Keratinocyte (primary cell): ENCODE results near the gene YPEL1.

Experiments used
- EZH2 ChIP-seq: IDR thresholded peaks from one replicate; pipeline ENCODE4 v1.6.1; 2012; ENCODE audit warnings: inconsistent platforms, mild to moderate bottlenecking, low read length, moderate library complexity
- TF ChIP-seq, protein P1 (sequence below), 3 experiments: IDR thresholded peaks in 1 of 3; conservative IDR thresholded peaks in 1 of 3; optimal IDR thresholded peaks in 1 of 3; 2 replicates in 2 of 3; 3 replicates in 1 of 3; pipeline versions ENCODE3 to v1.5.1; 2011; ENCODE audit warnings: low read length in 3 of 3, mild to moderate bottlenecking in 3 of 3, moderate library complexity in 2 of 3, control low read depth in 1 of 3, inconsistent platforms in 1 of 3; ENCODE audit not compliant: insufficient read depth in 2 of 3; ENCODE audit errors: extremely low read depth in 1 of 3

DNA sequence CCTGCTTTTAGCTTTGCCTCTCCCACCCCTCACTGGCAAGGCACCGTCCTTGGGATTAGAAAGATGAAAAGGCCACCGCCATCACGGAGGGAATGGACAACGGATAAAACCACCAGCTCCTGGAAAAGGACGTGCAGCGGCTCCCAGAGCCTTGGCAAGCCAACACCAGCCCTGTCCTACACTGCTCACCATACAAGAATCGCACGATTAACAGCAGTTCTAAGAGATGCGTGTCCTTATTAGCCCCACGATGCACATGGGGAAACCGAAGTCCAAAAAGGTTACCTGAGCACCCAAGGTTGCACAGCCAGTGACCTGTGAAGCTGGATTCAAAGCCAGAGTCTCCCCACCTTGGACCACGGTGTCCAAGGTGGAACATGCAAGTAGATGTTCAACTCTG is 7.3 kb downstream of the YPEL1 start:
- TF ChIP-seq, protein P1, sequence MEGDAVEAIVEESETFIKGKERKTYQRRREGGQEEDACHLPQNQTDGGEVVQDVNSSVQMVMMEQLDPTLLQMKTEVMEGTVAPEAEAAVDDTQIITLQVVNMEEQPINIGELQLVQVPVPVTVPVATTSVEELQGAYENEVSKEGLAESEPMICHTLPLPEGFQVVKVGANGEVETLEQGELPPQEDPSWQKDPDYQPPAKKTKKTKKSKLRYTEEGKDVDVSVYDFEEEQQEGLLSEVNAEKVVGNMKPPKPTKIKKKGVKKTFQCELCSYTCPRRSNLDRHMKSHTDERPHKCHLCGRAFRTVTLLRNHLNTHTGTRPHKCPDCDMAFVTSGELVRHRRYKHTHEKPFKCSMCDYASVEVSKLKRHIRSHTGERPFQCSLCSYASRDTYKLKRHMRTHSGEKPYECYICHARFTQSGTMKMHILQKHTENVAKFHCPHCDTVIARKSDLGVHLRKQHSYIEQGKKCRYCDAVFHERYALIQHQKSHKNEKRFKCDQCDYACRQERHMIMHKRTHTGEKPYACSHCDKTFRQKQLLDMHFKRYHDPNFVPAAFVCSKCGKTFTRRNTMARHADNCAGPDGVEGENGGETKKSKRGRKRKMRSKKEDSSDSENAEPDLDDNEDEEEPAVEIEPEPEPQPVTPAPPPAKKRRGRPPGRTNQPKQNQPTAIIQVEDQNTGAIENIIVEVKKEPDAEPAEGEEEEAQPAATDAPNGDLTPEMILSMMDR (optimal IDR thresholded peaks at IDR 0.05 in 1 of 3, IDR thresholded peaks at IDR 0.05 in 1 of 3, conservative IDR thresholded peaks at IDR 0.05 in 1 of 3; ENCODE audit: extremely low read depth in 1 of 3, insufficient read depth in 2 of 3, low read length in 3 of 3) = no peak
- TF ChIP-seq EZH2 = no peak
